Raji (cell line): Measurements from ENCODE around the gene TSPAN18.

ENCODE experiments used
- POLR2A ChIP-seq: IDR thresholded peaks from 2 replicates; pipeline ENCODE4 v1.6.1; 2011; ENCODE audit warnings: low read depth, low read length, control low read depth; ENCODE audit not compliant: insufficient read depth

Gene TSPAN18

DNA sequence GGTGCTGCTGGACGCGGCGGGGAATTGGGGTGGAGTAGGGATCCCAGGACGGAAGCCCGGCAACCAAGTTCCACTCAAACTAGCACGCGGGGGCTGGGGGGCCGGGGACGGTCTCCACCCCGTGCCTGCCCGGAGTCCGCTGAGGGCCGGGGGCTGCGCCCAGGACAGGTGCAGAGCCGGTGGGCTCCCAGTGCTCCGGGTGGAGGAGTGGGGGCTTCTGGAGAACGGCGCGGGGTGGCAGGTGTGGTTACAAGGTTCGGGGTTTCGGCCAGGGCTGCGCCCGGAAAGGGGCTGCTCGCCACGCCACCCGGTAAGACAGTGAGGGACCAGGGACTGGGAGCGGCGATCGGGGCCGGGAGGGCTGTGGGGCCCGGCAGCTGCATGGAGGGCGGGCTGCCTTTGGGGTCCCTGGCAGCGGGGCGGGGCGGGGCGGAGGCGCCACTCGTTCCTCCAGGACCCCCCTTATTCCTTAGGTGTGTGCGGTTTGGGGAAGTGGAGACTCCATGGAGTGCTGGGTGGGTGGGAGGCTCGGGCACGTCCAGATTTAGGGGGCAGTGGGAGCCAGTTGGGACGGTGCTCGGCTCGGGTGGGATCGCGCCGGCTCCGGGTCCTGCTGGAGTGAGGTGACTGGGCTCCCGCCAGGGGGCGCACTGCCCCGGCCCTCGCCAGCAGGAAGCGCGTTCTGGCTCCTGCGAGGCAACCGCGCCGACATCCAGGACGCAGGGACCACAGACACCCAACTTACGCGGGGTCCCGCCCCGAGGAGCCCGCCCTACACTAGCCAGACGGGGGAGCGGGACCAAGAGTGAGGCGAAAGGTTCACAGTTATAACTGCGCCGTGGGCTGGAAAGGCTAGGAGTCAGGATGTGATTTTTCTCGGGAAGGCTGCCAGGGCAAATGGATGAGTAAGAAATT, 868 bp downstream of the TSPAN18 start:
- TF ChIP-seq POLR2A = no peak

DNA sequence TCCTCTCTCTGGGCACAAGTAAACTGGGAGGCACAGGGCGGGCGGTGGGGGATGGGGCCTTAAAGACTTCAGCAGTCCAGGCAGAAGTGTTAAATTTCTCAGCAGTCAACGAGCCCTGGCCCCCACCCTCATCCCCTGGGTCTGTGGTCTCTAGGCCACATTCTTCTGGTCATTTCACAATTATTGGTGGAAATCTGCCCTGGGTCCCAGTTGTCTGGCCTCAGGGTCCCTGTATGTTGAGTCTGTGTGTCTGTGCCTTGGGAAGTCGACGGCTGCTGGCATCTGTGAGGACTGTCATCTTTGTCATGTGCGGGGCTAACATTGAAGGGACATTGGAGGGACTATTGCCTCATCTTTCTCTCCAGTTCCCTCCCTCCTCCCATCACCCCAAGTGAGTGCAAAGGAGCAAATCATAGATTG, 1.7 kb downstream of the TSPAN18 start:
- no peak for TF ChIP-seq POLR2A

DNA sequence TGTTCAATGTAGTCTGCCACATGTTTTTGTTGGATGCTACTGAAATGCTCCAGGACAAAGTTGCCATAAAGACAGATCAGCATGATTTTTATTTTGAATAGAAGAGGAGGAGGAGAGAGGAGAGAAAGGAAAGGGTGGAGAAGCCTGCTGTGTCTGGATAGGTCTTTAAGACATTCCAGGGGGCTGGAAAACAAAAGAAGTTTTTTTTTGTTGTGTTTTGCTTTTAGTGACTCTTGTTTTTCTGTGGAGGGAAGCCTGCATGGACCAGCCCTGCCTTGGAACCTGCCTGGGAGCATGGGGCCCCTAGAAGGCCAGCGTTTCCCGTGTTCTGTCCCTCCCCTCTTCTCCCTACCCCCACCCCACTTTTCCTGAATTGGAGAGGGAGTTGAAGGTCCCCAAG, 2.3 kb downstream of the TSPAN18 start:
- no peak for TF ChIP-seq POLR2A

DNA sequence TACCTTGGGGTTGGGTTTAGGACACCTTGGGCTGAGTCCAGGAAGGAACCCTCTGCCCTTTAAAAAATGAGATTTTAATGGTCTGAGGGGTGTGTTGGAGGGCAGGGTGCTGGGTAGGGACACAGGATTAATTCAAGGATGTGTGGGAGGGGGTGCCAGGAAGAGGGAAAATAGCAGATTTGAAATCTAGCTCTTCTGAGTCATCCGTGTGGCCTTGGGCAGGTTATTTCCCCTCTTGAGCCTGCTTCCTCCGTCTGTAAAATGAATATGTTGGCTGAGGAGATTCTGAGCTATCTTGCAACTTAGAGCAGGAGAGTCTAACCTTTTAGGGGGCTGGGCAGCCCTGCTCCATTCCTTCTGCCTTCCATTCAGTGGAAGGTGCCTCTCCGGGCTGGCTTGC, 3.0 kb downstream of the TSPAN18 start:
- no peak for TF ChIP-seq POLR2A

DNA sequence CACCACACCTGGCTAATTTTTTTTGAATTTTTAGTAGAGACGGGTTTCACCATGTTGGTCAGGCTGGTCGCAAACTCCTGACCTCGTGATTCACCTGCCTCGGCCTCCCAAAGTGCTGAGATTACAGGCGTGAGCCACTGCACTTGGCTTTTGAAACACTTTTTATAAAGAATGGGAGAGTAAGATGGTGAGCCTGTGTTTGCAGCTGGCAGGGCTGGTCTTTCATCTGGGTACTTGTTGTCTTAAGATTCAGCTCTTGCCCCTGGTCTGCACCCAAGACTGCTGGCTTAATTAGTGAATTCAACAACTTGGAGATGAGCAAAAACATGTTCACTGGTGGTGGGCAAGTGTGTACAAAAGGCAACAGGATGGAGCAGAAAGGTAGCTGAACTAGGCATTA, 4.0 kb downstream of the TSPAN18 start:
- TF ChIP-seq POLR2A = no peak

DNA sequence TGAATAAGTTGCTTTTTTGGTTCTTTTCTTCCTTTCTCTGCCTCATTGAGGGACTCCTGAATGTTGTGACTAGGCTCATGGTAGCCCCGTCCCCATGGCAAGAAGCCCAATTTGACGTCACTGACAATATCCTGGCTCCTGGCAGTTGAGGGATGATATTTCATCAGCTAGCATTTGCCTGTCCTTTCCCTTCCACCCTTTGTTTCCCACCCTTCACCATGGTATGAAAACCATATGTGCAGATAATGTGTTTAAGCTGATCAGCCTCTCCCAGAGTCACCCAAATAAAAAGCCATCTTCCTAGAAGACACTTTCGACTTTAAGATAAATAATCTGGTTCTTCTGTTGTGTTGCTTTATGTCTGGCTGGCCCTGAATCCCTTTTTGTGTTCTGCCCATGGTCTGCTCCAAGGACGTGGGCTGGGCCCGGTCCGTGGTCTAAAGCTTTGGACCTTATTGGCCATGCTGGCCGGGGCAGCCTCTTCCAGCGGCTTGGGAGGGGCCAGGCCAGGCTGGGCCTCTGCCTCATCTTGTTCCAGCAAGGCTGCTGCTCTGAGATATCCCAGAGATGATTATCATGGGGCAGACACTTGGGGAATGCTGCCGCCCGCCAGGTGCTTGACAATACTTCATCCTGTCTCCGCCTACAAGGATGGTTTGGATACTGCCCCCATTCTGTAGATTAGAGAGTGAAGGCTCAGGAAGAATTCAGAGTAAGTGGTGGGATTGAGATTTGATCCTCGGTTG, 5.1 kb downstream of the TSPAN18 start:
- no peak for TF ChIP-seq POLR2A

DNA sequence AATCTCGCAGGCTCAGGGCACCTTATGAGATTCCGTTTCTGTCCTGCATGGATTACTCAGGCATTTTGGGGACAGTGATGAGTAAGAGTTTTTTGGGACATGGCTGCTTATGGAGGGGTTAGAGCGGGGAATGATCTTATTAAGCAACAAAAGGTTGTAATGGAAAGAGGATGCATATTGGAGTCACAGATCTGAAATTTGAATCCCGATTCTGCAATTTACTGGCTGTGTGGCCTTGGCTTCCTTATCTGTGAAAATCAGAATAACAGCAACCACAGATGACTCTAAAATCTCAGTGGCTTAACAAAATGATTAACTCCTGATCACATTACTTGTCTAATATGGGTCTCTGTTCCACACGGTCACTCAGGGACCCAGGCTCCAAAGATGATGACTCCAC, 5.8 kb downstream of the TSPAN18 start:
- TF ChIP-seq POLR2A = no peak

DNA sequence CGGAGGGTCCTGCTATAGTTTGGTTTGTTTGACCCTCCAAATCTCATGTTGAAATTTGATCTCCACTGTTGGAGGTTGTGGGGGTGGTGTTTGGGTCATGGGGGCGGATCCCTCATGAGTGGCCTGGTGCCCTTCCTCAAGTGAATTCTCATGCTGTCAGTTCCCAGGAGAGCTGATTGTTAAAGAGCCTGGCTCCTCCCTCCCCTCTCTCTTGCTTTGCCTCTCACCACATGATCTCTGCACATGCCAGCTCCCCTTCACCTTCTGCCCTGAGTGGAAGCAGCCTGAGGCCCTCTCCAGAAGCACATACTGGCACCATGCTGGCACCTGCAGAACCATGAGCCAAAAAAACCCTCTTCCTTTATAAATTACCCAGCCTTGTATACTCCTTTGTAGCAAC, 7.1 kb downstream of the TSPAN18 start:
- no peak for TF ChIP-seq POLR2A

DNA sequence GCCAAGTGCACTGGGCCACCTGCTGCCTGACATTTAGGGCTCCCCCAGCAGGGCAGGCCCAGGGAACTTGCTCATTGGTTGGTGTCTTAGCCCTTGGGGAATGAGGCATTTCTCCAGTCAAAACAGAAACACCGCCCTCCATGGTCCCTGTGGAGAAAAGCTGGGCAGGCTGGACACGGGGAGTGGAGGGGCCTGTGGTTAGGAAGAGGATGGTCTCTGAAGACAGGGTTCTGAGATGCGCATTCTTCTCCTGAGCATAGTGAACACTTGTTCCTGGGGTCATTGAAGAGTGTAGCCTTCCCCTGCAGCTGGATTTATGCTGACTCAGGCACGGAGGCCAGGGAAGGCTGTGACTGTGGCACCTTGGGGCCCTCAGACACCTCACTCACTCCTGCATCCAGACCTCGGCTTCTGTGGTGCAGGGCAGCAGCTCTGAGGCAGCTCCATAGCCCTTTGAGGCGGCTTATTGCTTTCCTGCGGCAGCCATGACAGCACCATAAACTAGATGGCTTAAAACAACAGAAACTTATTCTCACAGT, 8.2 kb downstream of the TSPAN18 start:
- no peak for TF ChIP-seq POLR2A

DNA sequence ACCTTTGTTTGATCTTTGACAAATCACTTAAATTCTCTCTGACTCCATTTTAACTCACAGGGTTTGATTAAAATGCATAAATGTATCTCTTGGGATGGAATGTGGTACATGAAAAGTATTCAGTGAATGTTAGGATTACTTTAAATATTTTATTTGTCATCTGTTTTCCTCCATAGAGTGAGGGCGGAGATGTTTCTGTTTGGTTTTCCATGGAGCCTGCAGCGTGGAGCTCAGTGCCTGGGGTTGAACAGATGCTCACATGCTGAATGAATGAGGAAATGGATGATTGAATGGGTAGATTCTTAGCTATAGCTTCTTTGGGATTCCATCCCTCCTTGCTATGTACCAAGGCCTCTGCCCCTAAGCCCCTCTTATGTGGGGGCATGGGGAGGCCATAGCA, 10.0 kb downstream of the TSPAN18 start:
- TF ChIP-seq POLR2A = no peak

DNA sequence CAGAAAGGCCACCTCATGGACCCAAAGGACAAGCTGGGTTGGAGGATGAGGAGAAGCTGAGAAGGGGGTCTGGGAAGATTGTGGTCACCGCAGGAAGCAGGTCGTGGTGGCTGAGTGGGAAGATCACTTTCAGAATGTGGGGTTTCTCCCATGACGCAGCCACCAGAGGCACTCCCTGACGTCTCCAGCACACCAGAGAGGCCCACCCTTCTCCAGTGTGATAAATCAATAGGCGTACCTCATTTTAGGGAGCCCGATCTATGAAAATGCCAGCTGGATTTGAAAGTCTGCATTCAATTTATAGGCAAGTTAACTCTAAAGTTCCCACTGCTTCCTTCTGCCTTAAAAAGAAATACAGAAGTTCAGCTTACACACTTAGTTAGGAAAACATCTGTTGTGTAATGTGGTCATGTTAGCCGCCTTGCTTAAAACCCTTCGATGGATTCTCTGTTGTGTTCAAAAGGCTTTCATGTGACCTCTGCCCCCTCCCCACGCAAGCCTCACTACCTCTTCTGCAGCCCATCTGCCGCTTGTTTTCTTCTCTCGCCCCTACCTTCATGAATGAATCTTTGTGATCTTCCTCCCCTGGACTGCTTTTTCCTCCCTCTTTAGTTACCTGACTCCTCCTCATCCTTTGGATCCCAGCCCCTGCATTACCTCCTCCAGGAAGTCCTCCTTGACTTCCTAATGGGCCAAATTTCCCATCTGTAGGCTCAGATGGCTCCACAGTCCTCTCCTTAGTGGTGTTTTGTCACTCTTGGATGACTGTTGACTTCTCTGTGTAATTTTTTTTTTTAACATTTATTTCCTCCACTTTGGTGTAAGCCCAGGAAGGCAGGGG, 10.7 kb downstream of the TSPAN18 start:
- TF ChIP-seq POLR2A = no peak

DNA sequence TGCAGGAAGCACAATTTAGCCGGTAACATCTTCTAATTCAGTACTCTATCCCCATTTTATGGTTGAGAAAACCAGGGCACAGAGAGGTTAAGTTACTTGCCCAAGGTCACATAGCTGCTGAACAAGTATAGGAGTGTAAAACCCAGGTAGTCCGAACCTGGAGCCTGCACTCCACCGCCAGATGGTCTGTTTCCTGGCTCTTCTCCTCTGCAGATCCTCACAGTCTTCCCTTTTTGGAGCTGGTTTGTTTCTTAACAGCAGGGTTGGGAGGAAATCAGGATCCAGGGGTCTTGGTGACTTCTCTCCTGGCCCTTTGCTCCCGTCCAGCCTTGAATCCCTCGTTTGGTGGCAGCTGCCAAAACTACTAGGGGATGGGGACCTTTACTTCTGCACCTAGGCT, 12.0 kb downstream of the TSPAN18 start:
- no peak for TF ChIP-seq POLR2A

DNA sequence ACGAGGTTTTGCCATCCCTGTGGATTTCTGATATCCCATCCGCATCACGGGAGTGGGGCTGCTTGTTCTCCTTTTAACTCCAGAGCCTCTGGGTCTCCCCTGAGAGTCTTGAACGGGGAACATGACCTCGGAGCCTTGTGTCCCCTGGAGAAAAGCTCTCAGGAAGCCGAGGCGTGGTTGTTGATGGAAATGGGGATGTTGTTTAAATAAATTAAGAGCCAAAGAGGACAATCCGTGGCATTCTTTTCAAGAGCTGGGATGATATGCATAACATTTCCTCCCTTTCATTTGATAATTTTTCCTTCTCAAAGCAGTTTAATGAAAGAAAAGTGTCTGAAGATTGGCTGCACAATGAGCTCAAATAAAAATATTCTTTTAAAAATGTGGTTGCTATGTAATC, 14.2 kb downstream of the TSPAN18 start:
- no peak for TF ChIP-seq POLR2A

DNA sequence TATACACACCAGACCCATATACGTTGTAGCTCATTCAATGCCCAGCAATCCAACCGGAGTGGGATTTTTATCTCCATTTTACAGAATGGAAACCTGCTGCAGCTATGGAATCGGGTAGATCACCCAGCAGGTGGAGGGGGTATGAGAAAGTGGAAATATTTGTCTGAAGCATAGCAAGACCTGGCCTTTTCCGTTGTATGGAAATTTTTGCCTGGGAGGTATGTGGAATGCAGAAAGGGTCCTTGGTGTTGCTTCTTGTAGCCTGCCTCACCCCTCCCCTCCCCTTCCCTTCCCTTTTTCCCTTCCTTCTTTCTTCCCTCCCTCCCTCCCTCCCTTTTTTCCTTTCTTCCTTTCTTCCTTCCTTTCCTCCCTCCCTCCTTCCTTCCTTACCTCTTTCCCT, 15.2 kb downstream of the TSPAN18 start:
- no peak for TF ChIP-seq POLR2A
